ENCODE data around the gene ADAM10. TPM values are rescaled to one million over a fixed set of nuclear protein-coding genes. Genes with fewer than 3 reads are reported as not detected.

ADAM10 gene
- total RNA-seq, 4 donors from 2014 or later = 42.9 to 83.3 (median 62.7) TPM

DNA sequence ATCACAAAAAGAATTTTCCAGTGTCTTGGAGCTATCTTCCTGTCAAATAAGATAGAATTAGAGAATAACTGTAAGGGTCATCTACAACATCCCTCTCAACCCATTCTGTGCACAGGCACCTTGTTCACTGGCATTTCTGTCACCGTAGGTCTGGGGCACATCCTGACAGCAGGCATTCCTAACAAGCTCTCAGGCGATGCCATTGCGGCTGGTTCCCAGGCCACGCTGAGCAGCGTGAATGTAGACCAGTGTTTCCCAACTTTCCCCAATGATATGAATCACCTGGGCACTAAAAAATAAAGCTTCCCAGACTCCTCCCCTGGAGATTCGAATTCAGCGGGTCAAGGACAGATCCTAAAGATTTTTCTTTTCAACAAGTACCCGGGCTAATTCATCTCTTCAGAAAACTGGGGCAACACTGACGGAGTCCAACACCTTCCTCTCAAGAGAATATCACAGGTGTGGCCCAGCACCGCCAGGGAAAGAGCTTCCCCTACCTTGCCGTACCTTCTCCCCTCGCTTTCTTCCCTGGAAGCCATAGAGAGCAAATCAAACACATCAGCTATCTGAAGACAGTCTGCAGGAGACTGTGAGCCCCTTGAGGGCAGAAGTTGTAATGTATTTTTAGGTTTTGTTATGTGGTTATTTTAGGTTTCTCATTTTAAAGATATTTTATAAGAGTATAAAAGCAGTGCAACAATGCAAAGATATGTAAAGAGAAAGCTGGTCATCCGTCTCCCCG, 174.3 kb downstream of the ADAM10 start:
- no peak overlapping the region for H3K4me3 ChIP-seq
- TF ChIP-seq CTCF (IDR thresholded peaks at IDR 0.05) (no peak), POLR2A (IDR thresholded peaks at IDR 0.05) (no peak)
- H3K9me3 ChIP-seq = no peaks in the 10 kb centered on the region
- no peak for DNase-seq
- H3K27me3 ChIP-seq = no peaks in the 10 kb centered on the region
- H3K36me3 ChIP-seq = no peaks in the 10 kb centered on the region
- H3K4me1 ChIP-seq = peaks cover 0 to 10% (median 1%) of the 10 kb centered on the region in 4 donors
- peak overlapping the region in 3 of 4 donors; percentile 27 to 65 (median 30) for H3K27ac ChIP-seq

DNA sequence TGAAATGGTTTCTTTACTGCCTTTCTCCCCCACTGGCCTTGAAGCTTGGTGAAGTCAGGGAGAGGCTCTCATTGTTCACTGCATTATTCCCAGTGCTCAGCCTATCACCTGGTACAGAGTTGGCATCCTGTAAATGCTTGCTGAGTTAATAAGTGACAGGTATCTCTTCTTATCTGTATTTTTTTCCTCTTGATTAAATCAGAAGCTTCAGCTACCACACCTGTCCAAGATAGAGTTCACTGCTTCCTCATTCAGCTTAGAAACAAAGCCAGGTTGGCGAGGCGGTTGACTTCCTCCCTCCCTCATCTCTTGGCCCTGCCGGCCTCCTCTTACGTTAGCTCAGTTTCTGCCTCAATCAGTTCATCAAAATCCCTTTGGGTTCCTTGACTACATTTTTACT, 174.9 kb downstream of the ADAM10 start:
- Histone ChIP-seq H3K4me1 (peaks cover 0 to 10% (median 1%) of the 10 kb centered on the region in 4 donors), H3K27me3 (no peaks in the 10 kb centered on the region), H3K4me3 (no peak overlapping the region), H3K36me3 (no peaks in the 10 kb centered on the region), H3K27ac (peak overlapping the region in 3 of 4 donors; percentile 27 to 65 (median 30)), H3K9me3 (no peaks in the 10 kb centered on the region)
- no peak for TF ChIP-seq POLR2A (IDR thresholded peaks at IDR 0.05)
- TF ChIP-seq CTCF (IDR thresholded peaks at IDR 0.05) = no peak
- DNase-seq = peak in 1 of 3 donors; percentile 70

- TF ChIP-seq POLR2A (IDR thresholded peaks at IDR 0.05) (no peak), CTCF (IDR thresholded peaks at IDR 0.05) (no peak)
- peaks cover 0 to 10% (median 1%) of the 10 kb centered on the region in 4 donors for H3K4me1 ChIP-seq
- H3K4me3 ChIP-seq = no peak overlapping the region
- H3K36me3 ChIP-seq = no peaks in the 10 kb centered on the region
- no peaks in the 10 kb centered on the region for H3K27me3 ChIP-seq
- no peak overlapping the region for H3K27ac ChIP-seq
- peak in 2 of 3 donors; percentile 67 to 70 for DNase-seq
- no peaks in the 10 kb centered on the region for H3K9me3 ChIP-seq
Measured at GRCh38 chr15:58573270-58573669, 176.2 kb downstream of the ADAM10 start.

DNA sequence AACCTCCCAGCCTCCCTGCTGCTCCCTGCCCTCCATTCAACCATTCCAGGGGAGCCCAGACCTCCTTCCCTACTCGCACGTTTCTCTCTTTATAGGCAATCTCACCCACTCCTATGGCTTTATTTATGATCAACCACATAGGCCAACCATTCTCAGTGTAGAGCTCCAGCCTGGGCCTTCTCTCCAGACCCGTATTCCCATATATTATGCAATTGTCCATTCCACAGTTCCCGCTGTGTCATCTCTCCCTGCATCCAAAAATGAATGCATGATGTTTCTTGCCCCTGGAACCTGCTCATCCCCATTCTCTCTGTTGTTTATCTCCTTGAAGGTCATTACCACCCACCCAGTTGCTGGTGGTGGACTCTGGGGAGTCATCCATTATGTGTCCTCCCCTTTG, 177.0 kb downstream of the ADAM10 start:
- Histone ChIP-seq H3K27ac (no peak overlapping the region), H3K9me3 (no peaks in the 10 kb centered on the region), H3K4me1 (peaks cover 0 to 10% (median 1%) of the 10 kb centered on the region in 4 donors), H3K4me3 (no peak overlapping the region), H3K36me3 (no peaks in the 10 kb centered on the region), H3K27me3 (no peaks in the 10 kb centered on the region)
- TF ChIP-seq POLR2A (IDR thresholded peaks at IDR 0.05) (no peak), CTCF (IDR thresholded peaks at IDR 0.05) (no peak)
- no peak for DNase-seq

GRCh38 chr15:58571491-58571890, 178.0 kb downstream of the ADAM10 start:
- H3K27ac ChIP-seq = no peak overlapping the region
- H3K4me3 ChIP-seq = no peak overlapping the region
- TF ChIP-seq POLR2A (IDR thresholded peaks at IDR 0.05) (no peak), CTCF (IDR thresholded peaks at IDR 0.05) (no peak)
- no peak for DNase-seq
- H3K4me1 ChIP-seq = peaks cover 0 to 10% (median 1%) of the 10 kb centered on the region in 4 donors
- no peaks in the 10 kb centered on the region for H3K36me3 ChIP-seq
- no peaks in the 10 kb centered on the region for H3K27me3 ChIP-seq
- H3K9me3 ChIP-seq = no peaks in the 10 kb centered on the region

Data from Peyer's patch (tissue), 4 donors.